ENCODE data around the gene STARD7.
A peak's percentile ranks its signal among the peaks of the same experiment; 100 is the strongest.
"Not testable (repeated sequence)": the region's sequence is repeated elsewhere in the genome, so short reads cannot be mapped to it uniquely, and the experiment has no call there.

Gene STARD7, protein sequence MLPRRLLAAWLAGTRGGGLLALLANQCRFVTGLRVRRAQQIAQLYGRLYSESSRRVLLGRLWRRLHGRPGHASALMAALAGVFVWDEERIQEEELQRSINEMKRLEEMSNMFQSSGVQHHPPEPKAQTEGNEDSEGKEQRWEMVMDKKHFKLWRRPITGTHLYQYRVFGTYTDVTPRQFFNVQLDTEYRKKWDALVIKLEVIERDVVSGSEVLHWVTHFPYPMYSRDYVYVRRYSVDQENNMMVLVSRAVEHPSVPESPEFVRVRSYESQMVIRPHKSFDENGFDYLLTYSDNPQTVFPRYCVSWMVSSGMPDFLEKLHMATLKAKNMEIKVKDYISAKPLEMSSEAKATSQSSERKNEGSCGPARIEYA

DNA sequence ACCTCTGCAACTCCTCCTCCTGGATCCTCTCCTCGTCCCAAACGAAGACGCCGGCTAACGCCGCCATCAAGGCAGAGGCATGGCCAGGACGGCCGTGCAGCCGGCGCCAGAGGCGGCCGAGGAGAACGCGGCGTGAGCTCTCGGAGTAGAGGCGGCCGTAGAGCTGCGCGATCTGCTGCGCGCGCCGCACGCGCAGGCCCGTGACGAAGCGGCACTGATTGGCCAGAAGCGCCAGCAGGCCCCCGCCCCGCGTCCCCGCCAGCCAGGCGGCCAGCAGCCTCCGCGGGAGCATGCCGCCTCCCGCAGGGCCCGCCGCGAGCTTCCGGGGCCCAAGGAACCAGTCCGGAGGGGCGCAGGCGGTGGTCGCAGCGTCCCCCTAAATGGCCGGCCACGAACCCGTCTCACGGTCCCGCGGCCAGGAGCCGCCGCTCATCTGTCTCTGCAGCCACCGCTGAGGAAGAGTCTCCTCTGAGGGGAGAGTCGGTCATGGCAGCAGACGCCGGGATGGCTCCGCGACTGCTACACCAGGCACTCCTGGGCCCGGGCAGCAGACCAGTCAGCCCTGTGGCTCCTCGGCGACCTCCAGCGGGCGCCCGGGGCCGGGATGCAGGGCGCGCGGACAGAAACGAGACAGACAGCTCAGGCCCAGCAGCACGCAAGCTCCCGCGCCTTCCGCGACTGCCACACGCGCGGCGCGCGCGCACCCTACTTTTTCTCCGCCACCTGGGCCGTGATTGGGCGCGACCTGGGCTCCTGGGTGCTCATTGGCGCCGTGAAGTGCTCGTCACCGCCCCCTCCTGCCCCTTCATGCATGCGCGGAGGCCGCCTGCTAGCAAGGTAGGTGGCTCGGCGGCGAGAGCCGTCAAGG lies at the start of gene STARD7:
STARD7 (minus strand) TSS at position 685 of the 868 bp plus-strand sequence; CDS start at position 292, 393 bp downstream.
- DNase-seq = peak; percentile 98

DNA sequence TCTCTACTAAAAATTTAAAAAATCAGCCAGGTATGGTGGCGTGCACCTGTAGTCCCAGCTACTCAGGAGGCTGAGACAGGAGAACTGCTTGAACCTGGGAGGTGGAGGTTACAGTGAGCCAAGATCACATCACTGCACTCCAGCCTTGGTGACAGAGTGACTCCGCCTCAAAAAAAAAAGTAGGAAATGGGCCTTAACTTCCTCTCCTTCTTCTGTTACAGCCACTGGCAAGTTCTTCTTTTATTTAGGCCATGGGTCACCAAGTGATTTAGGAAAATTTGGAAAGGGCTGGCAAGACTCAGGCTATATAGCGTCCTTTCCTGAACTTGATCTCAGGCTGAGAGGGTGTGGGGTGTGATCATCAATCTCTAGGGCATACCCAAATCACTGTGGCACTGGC lies 49.1 kb upstream of the STARD7 start:
- not testable (repeated sequence) for DNase-seq

DNA sequence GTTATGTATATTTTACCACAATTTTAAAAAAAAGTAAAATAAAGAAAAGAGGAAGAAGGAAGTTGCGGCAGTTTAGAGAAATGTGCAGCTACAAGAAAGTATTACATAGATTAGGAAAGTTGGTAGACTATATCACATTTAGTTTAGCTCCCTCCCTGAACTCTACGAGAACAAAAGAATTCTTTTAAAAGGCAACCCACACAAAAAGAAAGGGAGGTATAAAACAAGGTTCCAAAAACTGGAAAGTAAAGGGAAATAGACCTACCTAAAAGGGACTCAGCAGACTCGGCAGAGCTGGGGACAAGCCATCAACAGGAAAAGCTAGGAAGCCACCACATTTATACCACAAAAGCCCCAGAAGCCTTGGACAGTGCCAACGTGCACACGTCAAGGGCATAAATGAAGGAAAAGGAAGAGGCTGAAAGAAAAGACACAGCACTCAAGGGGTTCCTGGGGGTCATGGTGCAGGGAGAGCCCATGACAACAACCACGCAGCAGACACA lies 48.0 kb upstream of the STARD7 start:
- DNase-seq = no peak

DNA sequence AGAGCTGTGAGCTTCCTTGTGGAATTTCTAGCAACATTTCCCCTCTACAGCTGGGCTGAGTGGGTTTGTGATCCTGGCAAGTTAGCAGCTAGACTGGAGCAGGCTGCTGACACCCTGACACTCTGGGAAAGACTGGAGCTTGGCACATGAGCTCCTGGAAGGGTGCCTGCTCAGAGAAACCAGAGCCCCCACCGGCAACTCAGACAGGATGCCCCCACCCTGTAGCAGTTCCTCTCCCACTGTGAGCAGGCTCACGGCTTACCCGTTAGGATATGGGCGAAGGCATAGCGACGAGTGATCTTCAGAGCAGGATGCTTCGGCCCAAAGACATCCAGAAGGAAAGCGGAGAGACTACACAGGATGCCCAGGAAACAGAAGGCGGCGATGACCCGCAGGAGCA lies 45.9 kb upstream of the STARD7 start:
- DNase-seq = no peak

DNA sequence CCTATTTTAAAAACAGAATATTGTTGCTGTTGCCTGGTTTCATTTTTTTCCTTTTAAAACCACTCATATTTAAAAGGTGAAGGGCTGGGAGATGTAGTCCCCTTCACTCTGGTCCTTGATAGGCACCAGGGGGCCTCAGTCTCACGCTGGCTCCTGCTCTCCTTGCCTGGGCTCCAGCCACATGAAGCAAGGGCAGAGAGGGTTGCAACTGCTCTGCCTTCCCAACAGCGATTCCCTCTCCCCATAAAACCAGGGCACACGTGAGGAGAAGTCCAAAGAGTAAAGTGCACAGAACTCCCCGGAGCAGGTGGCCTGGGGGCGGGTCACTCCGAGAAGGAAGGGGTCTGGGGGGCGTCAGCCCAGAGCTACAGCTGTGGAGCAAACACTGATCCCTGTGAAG lies 44.4 kb upstream of the STARD7 start:
- no peak for DNase-seq

DNA sequence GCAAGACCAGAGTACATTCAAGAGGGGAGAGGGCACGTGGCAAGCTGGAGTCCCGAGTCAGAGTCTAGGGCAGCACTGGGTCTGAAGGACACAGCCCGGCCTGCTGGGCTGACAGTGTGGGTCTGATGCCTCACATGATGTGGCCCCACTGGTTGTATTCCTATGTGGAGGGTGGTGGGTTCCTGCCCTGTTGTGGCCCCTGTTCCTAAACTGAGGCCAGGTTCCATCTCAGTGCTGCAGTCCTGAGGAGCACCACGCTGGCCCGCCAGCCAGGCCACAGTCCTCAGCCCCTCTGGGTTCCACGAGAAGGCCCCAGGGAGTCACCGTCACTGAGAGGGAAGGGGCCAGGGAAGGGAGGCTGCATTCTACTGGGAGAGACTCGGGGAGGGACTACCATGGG lies 43.9 kb upstream of the STARD7 start:
- DNase-seq = no peak

DNA sequence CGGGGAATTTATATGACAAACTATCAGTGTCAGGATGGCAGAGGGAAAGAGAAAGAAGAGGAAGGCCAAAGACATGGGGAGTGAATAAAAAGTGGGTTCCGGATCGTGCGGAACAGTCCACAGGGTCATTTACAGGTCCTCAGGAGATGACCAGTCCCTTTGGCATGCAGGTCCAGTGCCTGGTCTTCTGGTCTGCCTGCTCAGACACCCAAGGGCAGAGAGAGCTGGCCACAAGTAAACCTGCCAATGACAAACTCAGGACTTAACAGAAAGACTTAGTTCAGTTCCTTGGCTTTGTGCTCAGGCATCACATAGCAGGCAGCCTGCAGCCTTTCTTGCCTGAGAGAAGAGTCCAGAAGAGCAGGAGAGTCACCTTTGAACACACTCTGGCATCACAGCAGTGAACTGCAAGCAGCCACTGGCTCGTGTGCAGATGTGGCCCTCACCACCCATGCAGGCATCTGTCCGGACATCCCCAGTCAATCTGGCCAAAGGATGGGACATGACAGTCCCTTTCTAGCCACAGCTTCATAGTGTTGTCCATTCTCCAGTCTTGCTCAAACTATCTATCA lies 43.2 kb upstream of the STARD7 start:
- no peak for DNase-seq

DNA sequence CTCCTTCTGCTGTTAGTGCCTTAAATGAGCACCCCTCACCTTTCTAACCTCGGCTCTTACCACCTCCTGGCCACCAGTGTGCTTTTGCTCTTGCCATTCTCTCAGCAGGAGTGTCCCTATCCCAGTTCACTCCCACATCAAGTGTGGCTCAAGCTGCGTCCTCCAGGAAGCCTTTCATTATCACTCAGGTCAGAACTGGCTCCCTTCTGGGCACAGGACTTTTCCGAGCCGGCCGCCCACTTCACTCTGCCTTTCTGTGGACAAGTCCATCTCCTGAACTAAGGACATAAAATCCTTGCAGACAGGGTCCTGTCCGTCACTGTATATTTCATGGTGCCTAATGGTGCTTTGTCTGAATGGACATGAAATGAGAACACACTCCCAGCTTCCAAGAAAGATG lies 41.6 kb upstream of the STARD7 start:
- no peak for DNase-seq

DNA sequence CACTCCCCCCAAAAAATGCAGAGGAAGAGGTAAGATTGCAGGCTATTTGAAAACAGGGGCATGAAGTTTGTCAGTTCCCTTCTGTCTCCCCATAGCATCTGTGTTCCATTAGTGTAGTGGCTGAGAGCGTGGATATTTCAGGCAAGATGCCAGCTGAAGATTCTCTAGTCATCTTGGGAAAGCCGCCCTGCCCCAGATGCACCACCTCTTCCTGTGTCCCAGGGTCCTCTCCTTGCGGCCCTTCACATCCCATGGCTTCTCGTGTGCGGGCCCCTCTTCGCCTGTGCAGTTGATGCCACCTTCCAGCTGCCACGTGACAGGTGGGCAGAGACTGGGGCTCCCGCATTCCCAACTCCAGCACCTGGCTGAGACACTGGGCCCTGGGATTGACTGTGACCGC lies 41.0 kb upstream of the STARD7 start:
- DNase-seq = no peak

DNA sequence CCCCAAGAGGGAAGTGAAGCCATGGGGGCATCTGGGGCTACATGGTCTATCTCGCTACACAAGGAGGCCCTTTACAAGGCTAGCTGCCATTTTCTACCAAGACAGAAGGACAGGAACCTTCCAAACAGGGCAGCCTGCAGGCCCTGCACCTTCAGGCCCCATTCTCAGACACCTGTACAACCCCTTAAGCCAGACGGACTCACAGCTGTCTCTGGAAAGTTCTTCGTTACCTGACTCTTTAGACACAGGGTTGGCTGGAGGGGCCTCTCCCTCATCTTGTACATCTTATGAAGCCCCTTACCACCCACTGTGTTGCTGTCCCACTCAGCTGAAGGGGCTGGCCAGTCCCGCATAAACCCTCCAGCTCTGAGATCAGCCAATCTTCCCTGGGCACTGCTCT lies 40.0 kb upstream of the STARD7 start:
- no peak for DNase-seq

DNA sequence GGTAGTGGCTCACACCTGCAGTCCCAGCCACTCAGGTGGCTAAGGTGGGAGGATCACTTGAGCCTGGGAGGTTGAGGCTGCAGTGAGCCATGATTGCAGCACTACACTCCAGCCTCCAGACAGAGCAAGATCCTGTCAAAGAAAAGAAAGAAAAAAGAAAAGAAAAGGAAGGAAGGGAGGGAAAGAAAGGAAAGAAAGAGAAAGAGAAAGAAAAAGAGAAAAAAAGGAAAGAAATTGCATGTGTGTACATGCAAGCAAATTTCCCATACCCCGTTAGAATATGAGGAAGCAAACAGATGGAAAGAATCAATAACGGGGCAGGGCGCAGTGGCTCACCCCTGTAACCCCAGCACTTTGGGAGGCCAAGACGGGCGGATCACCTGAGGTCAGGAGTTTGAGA lies 39.3 kb upstream of the STARD7 start:
- no peak for DNase-seq

DNA sequence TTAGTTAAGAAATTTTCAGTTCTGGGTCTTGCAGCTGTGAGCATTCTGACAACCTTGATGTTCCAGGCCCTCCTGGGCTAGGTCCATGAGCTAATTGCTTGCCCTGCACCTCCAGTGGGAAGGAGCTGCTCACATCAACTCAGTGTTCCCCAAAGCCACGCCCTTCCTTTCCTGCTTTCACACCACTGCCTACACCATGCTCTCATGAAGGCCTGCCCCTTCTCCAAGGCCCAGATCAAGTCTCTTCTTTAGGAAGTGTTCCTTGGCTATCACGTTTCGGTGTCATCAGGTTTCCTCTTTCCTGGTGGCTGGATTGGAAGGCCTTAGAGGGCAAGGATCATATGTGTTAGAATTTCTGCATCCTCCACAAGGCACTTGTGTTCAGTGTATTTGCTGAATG lies 38.4 kb upstream of the STARD7 start:
- DNase-seq = no peak

DNA sequence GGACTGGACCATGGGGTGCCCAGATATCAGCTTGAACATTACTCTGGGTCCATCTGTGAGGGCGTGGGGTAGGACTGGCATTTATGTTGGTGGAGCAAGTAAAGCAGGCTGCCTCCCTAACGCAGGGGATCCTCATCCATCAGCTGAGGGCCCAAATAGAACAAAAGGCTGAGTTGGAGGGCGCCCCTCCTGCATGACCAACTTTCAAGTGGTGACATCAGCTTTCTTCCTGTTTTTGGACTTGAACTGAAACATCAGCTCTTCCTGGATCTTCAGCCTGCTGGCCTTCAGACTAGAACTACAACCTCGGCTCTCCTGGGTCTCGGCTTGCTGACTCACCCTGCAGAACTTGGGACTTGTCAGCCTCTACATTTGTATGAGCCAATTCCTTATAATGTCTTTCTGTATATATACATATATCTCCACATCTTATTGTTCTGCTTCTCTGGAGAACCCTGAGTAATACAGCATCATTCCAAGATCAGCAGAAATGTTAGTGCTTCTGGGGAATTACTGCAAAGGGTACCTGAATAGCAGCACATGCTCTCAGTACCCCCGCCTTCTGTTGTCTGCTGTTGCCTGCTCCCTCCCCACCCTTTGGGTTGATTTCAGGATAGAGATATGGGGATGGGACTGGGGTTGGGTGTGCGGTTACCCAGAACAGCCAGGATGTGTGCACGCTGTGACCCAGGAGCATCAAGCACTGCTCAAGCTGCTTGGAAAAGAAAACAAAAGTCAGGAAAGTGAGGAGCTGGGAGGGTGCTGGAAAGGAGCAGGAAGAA lies 37.2 kb upstream of the STARD7 start:
- DNase-seq = no peak

DNA sequence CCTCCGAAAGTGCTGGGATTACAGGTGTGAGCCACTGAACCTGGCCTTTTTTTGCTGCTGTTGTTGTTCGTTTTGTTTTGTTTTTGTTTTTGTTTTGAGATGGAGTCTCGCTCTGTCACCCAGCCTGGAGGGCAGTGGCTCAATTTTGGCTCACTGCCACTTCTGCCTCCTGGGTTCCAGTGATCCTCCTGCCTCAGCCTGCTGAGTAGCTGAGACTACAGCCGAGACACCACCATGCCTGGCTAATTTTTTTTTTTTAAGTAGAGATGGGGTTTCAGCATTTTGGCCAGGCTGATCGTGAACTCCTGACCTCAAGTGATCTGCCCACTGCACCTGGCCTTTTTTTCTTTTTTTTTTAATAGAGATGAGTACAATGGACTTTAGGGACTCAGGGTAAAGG lies 35.2 kb upstream of the STARD7 start:
- DNase-seq = no peak

DNA sequence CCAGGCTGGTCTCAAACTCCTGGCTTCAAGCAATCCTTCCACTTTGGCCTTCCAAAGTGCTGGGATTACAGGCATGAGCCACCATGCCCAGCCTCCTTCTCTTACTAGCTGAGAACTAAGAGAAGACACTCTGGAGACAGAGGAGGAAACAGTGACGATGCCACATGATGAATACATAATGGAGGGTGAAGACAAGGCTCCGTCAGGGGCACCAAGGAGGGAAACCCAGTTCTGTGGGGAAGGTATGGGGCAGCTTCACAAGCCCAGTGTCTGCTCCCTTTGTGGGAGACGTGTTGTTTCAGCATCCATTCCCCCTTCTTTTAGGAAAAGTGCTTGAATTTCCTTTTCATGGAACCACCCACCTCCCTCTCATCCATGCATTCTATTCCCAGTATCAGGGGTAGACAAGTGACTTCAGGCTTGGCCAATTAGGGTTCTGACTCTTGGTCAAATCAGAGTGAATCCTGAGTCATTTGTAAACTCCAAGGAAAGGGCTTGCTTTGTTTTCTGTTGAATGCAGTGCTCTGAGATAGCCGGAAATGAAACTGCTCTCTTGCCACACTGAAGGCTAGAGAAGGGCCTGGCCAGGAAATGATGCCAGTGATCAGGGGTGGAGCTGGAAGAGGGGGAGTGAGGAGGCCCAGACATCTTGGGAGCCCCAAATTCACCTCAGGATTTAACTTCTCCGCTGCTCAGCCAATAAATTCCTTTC lies 33.4 kb upstream of the STARD7 start:
- peak; percentile 19 for DNase-seq

DNA sequence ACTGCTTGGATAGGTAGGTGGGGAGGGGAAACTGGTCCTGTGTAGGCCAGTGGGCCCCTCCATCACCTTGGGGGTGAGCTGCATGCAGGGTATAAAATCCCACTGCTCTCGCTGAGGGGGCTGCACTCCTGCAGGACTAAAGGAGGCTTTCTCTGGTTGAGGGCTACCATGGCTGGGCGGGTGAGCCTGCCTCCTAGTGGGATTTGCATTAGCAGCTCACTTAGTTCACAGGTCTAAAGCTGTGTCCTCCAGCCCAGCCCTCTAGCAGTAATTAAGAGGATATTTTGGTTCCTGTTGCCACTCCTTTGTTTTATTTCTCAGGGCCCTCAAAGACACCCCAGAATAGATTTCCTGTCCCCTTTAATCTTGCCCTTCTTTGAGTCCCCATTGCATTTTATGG lies 32.6 kb upstream of the STARD7 start:
- DNase-seq = no peak

DNA sequence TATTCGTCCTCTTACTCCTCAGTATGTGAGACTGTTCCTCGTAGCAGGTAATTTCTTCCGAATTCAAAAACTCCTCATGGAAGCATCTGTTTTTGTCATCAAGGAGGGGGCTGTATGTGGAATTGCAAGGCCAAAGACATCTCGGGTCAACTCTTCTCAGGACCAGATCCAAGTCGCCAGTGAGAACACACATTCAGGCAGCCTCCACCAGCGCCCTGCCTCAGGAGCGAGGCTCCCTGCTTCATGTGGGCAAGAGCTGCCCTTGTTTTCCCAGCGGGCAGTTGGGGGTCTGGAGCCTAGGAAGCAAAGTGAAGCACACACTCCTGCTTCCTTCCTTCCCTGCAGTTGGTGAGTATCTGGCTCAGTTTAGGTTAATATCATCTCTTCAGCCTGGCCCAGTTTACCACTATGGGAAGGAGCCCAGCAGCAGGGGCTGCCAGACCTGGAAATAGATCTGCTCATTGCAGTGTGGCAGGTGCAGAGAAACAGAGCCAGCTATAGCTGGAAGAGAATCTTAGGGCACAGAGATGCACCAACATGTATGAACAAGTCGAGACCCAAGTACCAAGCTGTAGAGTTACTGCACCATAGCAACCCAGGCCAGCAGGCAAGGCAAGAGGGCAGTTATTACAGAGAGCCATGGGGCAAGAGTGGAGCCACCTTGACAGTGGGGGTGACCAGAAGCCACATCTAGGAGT lies 31.9 kb upstream of the STARD7 start:
- DNase-seq = no peak

DNA sequence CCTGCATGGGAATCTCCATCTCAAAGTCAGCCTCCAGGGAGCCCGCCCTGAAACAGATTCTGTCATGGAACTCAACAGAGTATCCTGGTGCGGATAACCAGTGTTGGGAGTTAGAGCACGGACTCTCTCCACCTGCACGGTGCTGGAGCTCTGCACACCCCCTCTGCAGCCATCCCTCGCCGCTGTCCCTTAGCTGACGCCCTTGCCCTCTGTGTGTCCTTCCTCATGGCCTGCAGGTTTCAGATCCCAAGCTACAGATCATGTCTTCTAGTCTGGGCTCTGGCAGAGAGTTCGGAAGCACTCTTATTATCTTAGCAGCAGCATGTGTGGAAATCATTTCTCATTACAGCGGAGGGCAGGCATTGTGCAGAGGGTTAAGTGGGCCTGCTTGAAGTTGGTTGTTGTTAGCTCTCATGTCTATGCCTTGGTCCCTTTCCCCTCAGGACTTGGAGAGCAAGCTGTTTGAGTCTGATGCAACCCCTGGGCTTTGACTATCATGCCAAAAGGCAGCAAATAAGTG lies 31.2 kb upstream of the STARD7 start:
- no peak for DNase-seq

DNA sequence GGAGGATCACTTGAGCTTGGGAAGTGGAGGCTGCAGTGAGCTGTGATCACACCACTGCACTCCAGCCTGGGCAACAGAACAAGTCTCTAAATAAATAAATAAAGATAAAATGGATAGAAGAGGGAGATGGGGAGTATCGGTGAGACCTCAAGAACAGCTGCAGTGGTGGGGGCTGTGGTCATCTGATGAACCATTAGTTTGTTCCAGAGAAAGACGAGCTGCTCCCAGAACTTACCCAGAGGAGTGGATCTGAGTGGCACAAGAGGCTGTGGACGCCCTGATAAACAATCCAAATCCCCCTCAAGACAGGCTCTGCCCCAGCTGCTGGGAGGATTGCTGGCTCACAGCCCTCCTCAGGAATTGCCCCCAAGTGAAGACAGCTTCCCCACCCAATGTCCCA lies 30.5 kb upstream of the STARD7 start:
- DNase-seq = no peak

DNA sequence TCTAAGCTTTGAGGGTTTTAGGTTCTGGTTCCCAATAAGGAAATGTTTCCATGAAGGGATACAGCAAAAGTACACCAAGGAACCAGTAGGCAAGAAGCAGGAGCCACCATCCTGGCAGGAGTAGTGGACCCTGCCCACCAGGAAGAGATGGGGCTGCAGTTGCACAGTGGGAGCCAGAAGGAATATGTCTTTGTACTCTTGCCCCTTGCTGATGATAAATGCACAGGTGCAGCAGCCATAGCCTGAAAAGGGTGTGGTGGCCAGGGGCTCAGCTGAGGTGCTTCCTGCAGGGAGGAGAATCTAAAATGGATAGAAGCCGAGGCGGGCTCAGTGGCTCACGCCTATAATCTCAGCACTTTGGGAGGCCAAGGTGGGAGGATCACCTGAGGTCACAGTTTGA lies 29.6 kb upstream of the STARD7 start:
- no peak for DNase-seq

DNA sequence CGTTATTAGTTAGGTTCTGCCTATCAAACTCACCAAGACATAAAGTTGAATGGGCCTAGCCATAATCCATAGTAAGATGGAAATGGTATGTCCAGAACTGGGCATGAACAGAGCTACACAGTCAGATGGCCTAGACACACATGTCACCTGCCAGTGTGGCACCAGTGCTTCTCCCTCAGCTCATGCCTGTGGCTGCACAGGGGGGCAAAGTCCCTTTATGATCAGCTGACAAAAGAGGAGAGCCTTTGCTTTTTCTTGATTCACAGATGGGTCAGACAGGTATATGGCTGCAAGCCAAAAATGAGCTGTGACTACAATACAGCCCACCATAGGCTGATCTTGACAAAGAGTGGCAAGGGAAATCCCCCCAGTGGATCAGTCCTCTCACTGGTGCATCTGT lies 28.3 kb upstream of the STARD7 start:
- no peak for DNase-seq
